Activated T-helper 1 cell treated with anti-CD3 and anti-CD28 coated beads, Interleukin-12 subunit alpha, Interleukin-12 subunit beta, Interleukin-2, Interleukin-4 antibody, amounts not matched to agents 30 ng/mL and 10 ng/mL and 1 ng/mL, durations not matched to agents 14 hours and 24 hours and 36 hours (primary cell): ENCODE measurements around the gene CNOT6L. TPM values are rescaled to one million over a fixed set of nuclear protein-coding genes. Genes with fewer than 3 reads are reported as not detected.
A peak's percentile ranks its signal among the peaks of the same experiment; 100 is the strongest.
"Not testable (repeated sequence)": the region's sequence is repeated elsewhere in the genome, so short reads cannot be mapped to it uniquely, and the experiment has no call there.

ENCODE experiments used
- DNase-seq: peaks from one replicate; pipeline ENCODE4 v3.0.0; 2021; ENCODE audit warnings: low spot score
- H3K27ac Mint-ChIP-seq: one replicate; pipeline ENCODE4 v1.8.0; 2021; ENCODE audit warnings: mild to moderate bottlenecking, mixed read lengths
- H3K27me3 Mint-ChIP-seq: one replicate; pipeline ENCODE4 v1.8.0; 2022; ENCODE audit warnings: mild to moderate bottlenecking, moderate library complexity, mixed read lengths; ENCODE audit not compliant: insufficient read depth
- H3K36me3 Mint-ChIP-seq: one replicate; pipeline ENCODE4 v1.8.0; 2021; ENCODE audit warnings: low read depth, mixed read lengths
- H3K4me1 Mint-ChIP-seq: one replicate; pipeline ENCODE4 v1.8.0; 2021; ENCODE audit warnings: low read depth, mixed read lengths
- H3K4me3 Mint-ChIP-seq: one replicate; pipeline ENCODE4 v1.8.0; 2021; ENCODE audit warnings: mild to moderate bottlenecking, moderate library complexity, mixed read lengths
- H3K9me3 Mint-ChIP-seq: one replicate; pipeline ENCODE4 v1.8.0; 2021; ENCODE audit warnings: mixed read lengths
- intact Hi-C: fragments of 100-400 bp; cut with micrococcal nuclease; formaldehyde crosslinking; loops from one replicate; pipeline ENCODE4 v1.15.1; 2024
- total RNA-seq: library from RNA; stranded (reverse); gene quantifications from 2 replicates; pipeline ENCODE4 v1.2.3, GENCODE V29; 2022

CNOT6L gene
- total RNA-seq, 1 donor from 2014 or later = 121 TPM

- Mint-ChIP-seq H3K27ac (no peak overlapping the region), H3K36me3 (peaks cover 68% of the 10 kb centered on the region), H3K4me1 (no peaks in the 10 kb centered on the region), H3K27me3 (no peaks in the 10 kb centered on the region), H3K4me3 (no peak overlapping the region), H3K9me3 (peaks cover 22% of the 10 kb centered on the region)
- intact Hi-C loops = loop anchor here (2.0 kb wide), 1 partner anchor 15 kb away; no protein-coding TSS in a partner anchor
- DNase-seq = no peak
These were observed 53.4 kb downstream of the CNOT6L start for GRCh38 chr4:77765720-77766119.

GRCh38 chr4:77762531-77762930 is 56.6 kb downstream of the CNOT6L start:
- Mint-ChIP-seq H3K4me1 (peaks cover 16% of the 10 kb centered on the region), H3K4me3 (no peak overlapping the region), H3K9me3 (peaks cover 25% of the 10 kb centered on the region), H3K27me3 (no peaks in the 10 kb centered on the region), H3K36me3 (peaks cover 72% of the 10 kb centered on the region), H3K27ac (no peak overlapping the region)
- DNase-seq = no peak
- intact Hi-C loops = no loop called here

GRCh38 chr4:77761595-77761994 is 57.6 kb downstream of the CNOT6L start:
- Mint-ChIP-seq H3K27ac (no peak overlapping the region), H3K36me3 (peaks cover 72% of the 10 kb centered on the region), H3K9me3 (peaks cover 25% of the 10 kb centered on the region), H3K4me3 (no peak overlapping the region), H3K4me1 (peaks cover 16% of the 10 kb centered on the region), H3K27me3 (no peaks in the 10 kb centered on the region)
- intact Hi-C loops = no loop called here
- DNase-seq = no peak

- no peak overlapping the region for H3K4me3 Mint-ChIP-seq
- DNase-seq = no peak
- intact Hi-C loops = no loop called here
- peaks cover 16% of the 10 kb centered on the region for H3K4me1 Mint-ChIP-seq
- H3K9me3 Mint-ChIP-seq = peaks cover 25% of the 10 kb centered on the region
- no peaks in the 10 kb centered on the region for H3K27me3 Mint-ChIP-seq
- peaks cover 68% of the 10 kb centered on the region for H3K36me3 Mint-ChIP-seq
- peak overlapping the region; percentile 70 for H3K27ac Mint-ChIP-seq
These were observed 60.4 kb downstream of the CNOT6L start for GRCh38 chr4:77758804-77759203.

- Mint-ChIP-seq H3K4me1 (peaks cover 6% of the 10 kb centered on the region), H3K36me3 (peaks cover 41% of the 10 kb centered on the region), H3K27me3 (no peaks in the 10 kb centered on the region), H3K9me3 (peaks cover 5% of the 10 kb centered on the region), H3K27ac (no peak overlapping the region), H3K4me3 (no peak overlapping the region)
- no peak for DNase-seq
- intact Hi-C loops = no loop called here
These were observed 67.4 kb downstream of the CNOT6L start for GRCh38 chr4:77751764-77752163.

GRCh38 chr4:77745792-77746191 is 73.4 kb downstream of the CNOT6L start:
- intact Hi-C loops = no loop called here
- no peak overlapping the region for H3K4me3 Mint-ChIP-seq
- H3K27me3 Mint-ChIP-seq = no peaks in the 10 kb centered on the region
- H3K27ac Mint-ChIP-seq = no peak overlapping the region
- H3K4me1 Mint-ChIP-seq = peaks cover 20% of the 10 kb centered on the region
- no peak for DNase-seq
- H3K36me3 Mint-ChIP-seq = peaks cover 33% of the 10 kb centered on the region
- no peaks in the 10 kb centered on the region for H3K9me3 Mint-ChIP-seq

- Mint-ChIP-seq H3K9me3 (no peaks in the 10 kb centered on the region), H3K27ac (no peak overlapping the region), H3K36me3 (peaks cover 41% of the 10 kb centered on the region), H3K4me3 (no peak overlapping the region), H3K27me3 (no peaks in the 10 kb centered on the region), H3K4me1 (peaks cover 28% of the 10 kb centered on the region)
- no peak for DNase-seq
- intact Hi-C loops = no loop called here
These were observed 77.1 kb downstream of the CNOT6L start for GRCh38 chr4:77742054-77742453.

GRCh38 chr4:77740480-77740879 is 78.7 kb downstream of the CNOT6L start:
- Mint-ChIP-seq H3K4me1 (peaks cover 34% of the 10 kb centered on the region), H3K4me3 (no peak overlapping the region), H3K9me3 (no peaks in the 10 kb centered on the region), H3K27ac (no peak overlapping the region), H3K36me3 (peaks cover 32% of the 10 kb centered on the region), H3K27me3 (no peaks in the 10 kb centered on the region)
- intact Hi-C loops = no loop called here
- no peak for DNase-seq

- Mint-ChIP-seq H3K27me3 (no peaks in the 10 kb centered on the region), H3K9me3 (no peaks in the 10 kb centered on the region), H3K4me3 (peak overlapping the region; percentile 67), H3K27ac (peak overlapping the region; percentile 49), H3K36me3 (peaks cover 50% of the 10 kb centered on the region), H3K4me1 (peaks cover 79% of the 10 kb centered on the region)
- peak; percentile 50 for DNase-seq
- intact Hi-C loops = loop anchor here (1.0 to 10.0 kb wide), 5 partner anchors 67 to 660 kb away; partner anchors contain the start of genes CCNI and MRPL1
These were observed 84.2 kb downstream of the CNOT6L start for GRCh38 chr4:77734928-77735327.

GRCh38 chr4:77731656-77732055 is 87.5 kb downstream of the CNOT6L start:
- Mint-ChIP-seq H3K9me3 (no peaks in the 10 kb centered on the region), H3K27me3 (no peaks in the 10 kb centered on the region), H3K4me3 (no peak overlapping the region), H3K4me1 (peaks cover 78% of the 10 kb centered on the region), H3K27ac (no peak overlapping the region), H3K36me3 (peaks cover 50% of the 10 kb centered on the region)
- intact Hi-C loops = loop anchor here (10.0 kb wide), 1 partner anchor 657 kb away; the partner anchor contains the start of gene CCNI
- DNase-seq = no peak

GRCh38 chr4:77728420-77728819 is 90.7 kb downstream of the CNOT6L start:
- H3K4me3 Mint-ChIP-seq = no peak overlapping the region
- no peak overlapping the region for H3K27ac Mint-ChIP-seq
- H3K4me1 Mint-ChIP-seq = peaks cover 45% of the 10 kb centered on the region
- DNase-seq = no peak
- no peaks in the 10 kb centered on the region for H3K9me3 Mint-ChIP-seq
- intact Hi-C loops = no loop called here
- no peaks in the 10 kb centered on the region for H3K27me3 Mint-ChIP-seq
- H3K36me3 Mint-ChIP-seq = peaks cover 57% of the 10 kb centered on the region

- Mint-ChIP-seq H3K36me3 (peaks cover 43% of the 10 kb centered on the region), H3K4me3 (no peak overlapping the region), H3K4me1 (peaks cover 16% of the 10 kb centered on the region), H3K27ac (no peak overlapping the region), H3K27me3 (no peaks in the 10 kb centered on the region), H3K9me3 (no peaks in the 10 kb centered on the region)
- DNase-seq = no peak
- intact Hi-C loops = no loop called here
These were observed 98.1 kb downstream of the CNOT6L start for GRCh38 chr4:77721073-77721472.

- H3K4me3 Mint-ChIP-seq, H3K9me3 Mint-ChIP-seq, H3K27me3 Mint-ChIP-seq, intact Hi-C loops, H3K27ac Mint-ChIP-seq, DNase-seq: not testable (repeated sequence)
- Mint-ChIP-seq H3K4me1 (peaks cover 24% of the 10 kb centered on the region), H3K36me3 (peaks cover 39% of the 10 kb centered on the region)
These were observed 100.7 kb downstream of the CNOT6L start for GRCh38 chr4:77718500-77718899.
